Measurements from ENCODE around the gene MAPK8IP3.
A peak's percentile ranks its signal among the peaks of the same experiment; 100 is the strongest.

MAPK8IP3 gene

GRCh38 chr16:1767116-1767994 lies 61.4 kb downstream of the MAPK8IP3 start:
- no peak overlapping the region for H3K4me3 ChIP-seq (ENCODE audit: low read depth, low read length)
- TF ChIP-seq CTCF (conservative IDR thresholded peaks at IDR 0.05; ENCODE audit: low read depth, low read length): no peak
- no peak for DNase-seq (ENCODE audit: low read depth)

- TF ChIP-seq CTCF (conservative IDR thresholded peaks at IDR 0.05; ENCODE audit: low read depth, low read length): no peak
- DNase-seq (ENCODE audit: low read depth): no peak
- no peak overlapping the region for H3K4me3 ChIP-seq (ENCODE audit: low read depth, low read length)
These were observed 62.2 kb downstream of the MAPK8IP3 start for GRCh38 chr16:1768061-1768766.

GRCh38 chr16:1768767-1769401 lies 62.9 kb downstream of the MAPK8IP3 start:
- H3K4me3 ChIP-seq (ENCODE audit: low read depth, low read length): no peak overlapping the region
- no peak for TF ChIP-seq CTCF (conservative IDR thresholded peaks at IDR 0.05; ENCODE audit: low read depth, low read length)
- no peak for DNase-seq (ENCODE audit: low read depth)

- DNase-seq (ENCODE audit: low read depth): no peak
- TF ChIP-seq CTCF (conservative IDR thresholded peaks at IDR 0.05; ENCODE audit: low read depth, low read length): no peak
- peak overlapping the region; percentile 83 for H3K4me3 ChIP-seq (ENCODE audit: low read depth, low read length)
These were observed 63.7 kb downstream of the MAPK8IP3 start for GRCh38 chr16:1769402-1770300.

GRCh38 chr16:1770328-1771187 lies 64.6 kb downstream of the MAPK8IP3 start:
- TF ChIP-seq CTCF (conservative IDR thresholded peaks at IDR 0.05; ENCODE audit: low read depth, low read length): no peak
- DNase-seq (ENCODE audit: low read depth): no peak
- H3K4me3 ChIP-seq (ENCODE audit: low read depth, low read length): peak overlapping the region; percentile 83

Data from choroid plexus epithelial cell (primary cell).